PC-9 (cell line): ENCODE measurements around the gene RPS24. TPM values are rescaled to one million over a fixed set of nuclear protein-coding genes. Genes with fewer than 3 reads are reported as not detected.
"Not testable (repeated sequence)": the region's sequence is repeated elsewhere in the genome, so short reads cannot be mapped to it uniquely, and the experiment has no call there.

ENCODE experiments used
- BruUV-seq: library from RNA; stranded (reverse); fragments of 400-500 nt; replicated peaks from 2 replicates; lab custom pipeline; 2021; lab: Mats Ljungman, UMichigan
- CTCF ChIA-PET: fragments of 300-600 bp; sonication (Branson Sonifier 250); formaldehyde crosslinking; loops from one replicate; lab custom pipeline; 2022; ENCODE audit warnings: antibody characterized with exemption; lab: Charles Lee
- POLR2A ChIA-PET: fragments of 300-600 bp; sonication (Branson Sonifier 250); formaldehyde crosslinking; loops from one replicate; lab custom pipeline; 2022; ENCODE audit warnings: antibody characterized with exemption; ENCODE audit not compliant: unreplicated experiment; lab: Charles Lee
- DNase-seq, 2 experiments: peaks; one replicate each; pipeline versions ENCODE4 v3.0.0 to v3.0.0-alpha.2; 2015 to 2022; ENCODE audit warnings: mixed read lengths in 1 of 2
- H2AFZ ChIP-seq: fragments of 200-600 bp; sonication (generic); 2 replicates; pipeline ENCODE4 v1.8.1; 2017; ENCODE audit warnings: antibody characterized with exemption
- H3F3A ChIP-seq: fragments of 200-600 bp; sonication (generic); 2 replicates; pipeline ENCODE4 v1.8.1; 2017; ENCODE audit warnings: antibody characterized with exemption, mild to moderate bottlenecking, low read depth; ENCODE audit not compliant: insufficient read depth
- H3K27ac ChIP-seq: fragments of 200-600 bp; sonication (generic); 2 replicates; pipeline ENCODE4 v1.6.1; 2016; ENCODE audit warnings: mixed run types
- H3K27me3 ChIP-seq: fragments of 200-600 bp; sonication (generic); 2 replicates; pipeline ENCODE4 v1.6.1; 2016; ENCODE audit warnings: low read depth, mixed run types; ENCODE audit not compliant: insufficient read depth
- H3K36me3 ChIP-seq: fragments of 200-600 bp; sonication (generic); 2 replicates; pipeline ENCODE4 v1.6.1; 2016; ENCODE audit warnings: low read depth, mixed run types
- H3K4me1 ChIP-seq: fragments of 200-600 bp; sonication (generic); replicated peaks from 2 replicates; pipeline ENCODE4 v1.6.1; 2016; ENCODE audit warnings: mixed run types; ENCODE audit not compliant: insufficient read depth
- H3K4me2 ChIP-seq: fragments of 200-600 bp; sonication (generic); 2 replicates; pipeline ENCODE4 v1.6.1; 2017; ENCODE audit warnings: mixed run types
- H3K4me3 ChIP-seq: fragments of 200-600 bp; sonication (generic); 2 replicates; pipeline ENCODE4 v1.6.1; 2016; ENCODE audit warnings: mixed run types
- H3K79me2 ChIP-seq: fragments of 200-600 bp; sonication (generic); 2 replicates; pipeline ENCODE4 v1.6.1; 2017; ENCODE audit warnings: low read depth, mixed run types
- H3K9me2 ChIP-seq: fragments of 200-600 bp; sonication (generic); 2 replicates; pipeline ENCODE4 v1.8.1; 2017; ENCODE audit warnings: mild to moderate bottlenecking; ENCODE audit not compliant: insufficient read depth
- H3K9me3 ChIP-seq: fragments of 200-600 bp; sonication (generic); 2 replicates; pipeline ENCODE4 v1.8.1; 2016; ENCODE audit warnings: low read depth; ENCODE audit not compliant: insufficient read depth
- H4K20me1 ChIP-seq: fragments of 200-600 bp; sonication (generic); 2 replicates; pipeline ENCODE4 v1.8.1; 2017; ENCODE audit not compliant: insufficient read depth
- CTCF ChIP-seq: fragments of 200-600 bp; sonication (generic); conservative IDR thresholded peaks from 2 replicates; pipeline ENCODE4 v1.6.1; 2017; ENCODE audit warnings: mixed run types, antibody characterized with exemption, mild to moderate bottlenecking, moderate library complexity
- EZH2 ChIP-seq: fragments of 200-600 bp; sonication (generic); IDR thresholded peaks from 2 replicates; pipeline ENCODE4 v1.8.0; 2017; ENCODE audit warnings: antibody characterized with exemption, low read depth
- intact Hi-C: fragments of 100-400 bp; cut with micrococcal nuclease; formaldehyde crosslinking; loops from one replicate; pipeline ENCODE4 v1.10.0; 2022; ENCODE audit not compliant: unreplicated experiment
- total RNA-seq: library from RNA; stranded (reverse); gene quantifications from 2 replicates; pipeline ENCODE4 v1.2.3, GENCODE V29; 2021

RPS24 gene
- total RNA-seq, 1 experiment from 2014 or later, result 2,068 TPM

GRCh38 chr10:78059906-78060702 lies 26.4 kb downstream of the RPS24 start:
- H3F3A ChIP-seq, result no peaks in the 10 kb centered on the region
- DNase-seq, result no peak
- TF ChIP-seq CTCF (no peak), EZH2 (no peak)
- ChIA-PET POLR2A (no interaction called here), CTCF (no interaction called here)
- no peaks in the 10 kb centered on the region for H3K36me3 ChIP-seq
- H3K4me2 ChIP-seq, result no peak overlapping the region
- H3K9me2 ChIP-seq, result no peaks in the 10 kb centered on the region
- H3K79me2 ChIP-seq, result no peaks in the 10 kb centered on the region
- intact Hi-C loops, result no loop called here
- no peaks in the 10 kb centered on the region for H3K9me3 ChIP-seq
- BruUV-seq, result no TSS peak
- H2AFZ ChIP-seq, result no peak overlapping the region
- no peak overlapping the region for H3K27ac ChIP-seq
- H4K20me1 ChIP-seq, result no peaks in the 10 kb centered on the region
- H3K27me3 ChIP-seq, result no peaks in the 10 kb centered on the region; the same call in 1 of the 2 replicates
- no peak overlapping the region for H3K4me3 ChIP-seq
- H3K4me1 ChIP-seq, result no peaks in the 10 kb centered on the region

GRCh38 chr10:78062296-78062695 lies 28.6 kb downstream of the RPS24 start:
- Histone ChIP-seq H3K27ac (no peak overlapping the region), H3K4me3 (no peak overlapping the region), H3K36me3 (no peaks in the 10 kb centered on the region), H3K4me1 (no peaks in the 10 kb centered on the region), H3F3A (no peaks in the 10 kb centered on the region), H2AFZ (no peak overlapping the region), H4K20me1 (no peaks in the 10 kb centered on the region), H3K4me2 (no peak overlapping the region), H3K9me2 (no peaks in the 10 kb centered on the region), H3K9me3 (no peaks in the 10 kb centered on the region), H3K27me3 (no peaks in the 10 kb centered on the region; the same call in 1 of the 2 replicates), H3K79me2 (no peaks in the 10 kb centered on the region)
- no peak for TF ChIP-seq EZH2
- no peak for TF ChIP-seq CTCF
- DNase-seq, result no peak
- intact Hi-C loops, result no loop called here
- POLR2A ChIA-PET, result no interaction called here
- CTCF ChIA-PET, result no interaction called here
- no TSS peak for BruUV-seq

- H3K4me1 ChIP-seq, result no peaks in the 10 kb centered on the region
- no peak overlapping the region for H2AFZ ChIP-seq
- H4K20me1 ChIP-seq, result no peaks in the 10 kb centered on the region
- H3K36me3 ChIP-seq, result no peaks in the 10 kb centered on the region
- POLR2A ChIA-PET, result interaction anchor here (0.5 kb wide), 1 partner anchor 907 kb away, joined by 22 read pairs; no protein-coding TSS in a partner anchor
- no peak for DNase-seq
- no peak overlapping the region for H3K4me3 ChIP-seq
- no peak for TF ChIP-seq EZH2
- no peak for TF ChIP-seq CTCF
- no peaks in the 10 kb centered on the region for H3K79me2 ChIP-seq
- H3F3A ChIP-seq, result no peaks in the 10 kb centered on the region
- H3K27ac ChIP-seq, result no peak overlapping the region
- intact Hi-C loops, result no loop called here
- H3K9me2 ChIP-seq, result no peaks in the 10 kb centered on the region
- H3K4me2 ChIP-seq, result no peak overlapping the region
- H3K9me3 ChIP-seq, result no peaks in the 10 kb centered on the region
- CTCF ChIA-PET, result no interaction called here
- no peaks in the 10 kb centered on the region; the same call in none of the 2 replicates for H3K27me3 ChIP-seq
- no TSS peak for BruUV-seq
Measured at GRCh38 chr10:78063236-78063635, 29.6 kb downstream of the RPS24 start.

- intact Hi-C loops, POLR2A ChIA-PET, H3K9me2 ChIP-seq, H3F3A ChIP-seq, H3K27me3 ChIP-seq, H3K4me1 ChIP-seq, H3K79me2 ChIP-seq, CTCF ChIA-PET, H2AFZ ChIP-seq, DNase-seq, H4K20me1 ChIP-seq, H3K9me3 ChIP-seq, H3K4me2 ChIP-seq, H3K27ac ChIP-seq, BruUV-seq, H3K36me3 ChIP-seq, H3K4me3 ChIP-seq: not testable (repeated sequence)
Measured at GRCh38 chr10:78064919-78065318, 31.3 kb downstream of the RPS24 start.
